GM18505 (cell line): ENCODE data around the gene WARS2.

Experiments used
- ATAC-seq: cut with Tn5 transposase; IDR thresholded peaks from one replicate; pipeline ENCODE4 v1.9.1; 2021; ENCODE audit not compliant: unreplicated experiment
- POLR2A ChIP-seq: IDR thresholded peaks from 4 replicates; pipeline ENCODE4 v1.6.1; 2011; ENCODE audit warnings: borderline replicate concordance; ENCODE audit not compliant: insufficient read depth, insufficient read length; ENCODE audit errors: extremely low read depth

The WARS2 gene

DNA sequence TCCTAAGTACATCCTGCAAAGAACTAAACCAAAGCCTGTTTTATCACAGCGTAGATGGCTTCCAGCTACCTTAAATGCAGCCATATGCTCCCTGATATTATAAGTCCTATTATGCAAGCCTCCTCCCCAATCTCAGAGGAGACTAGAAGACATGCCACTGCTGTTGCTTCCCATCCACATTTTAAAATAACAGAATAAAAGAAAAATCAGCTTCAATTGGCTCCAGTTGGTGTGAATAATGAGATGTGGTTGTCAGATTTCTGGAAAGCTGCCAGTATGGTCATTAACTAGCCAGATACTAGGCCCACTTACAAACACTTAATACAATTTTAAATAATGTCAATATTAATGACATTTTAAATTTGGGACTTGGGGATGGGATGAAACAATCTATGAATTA is 25.7 kb downstream of the WARS2 start:
- no peak for TF ChIP-seq POLR2A
- no peak for ATAC-seq

DNA sequence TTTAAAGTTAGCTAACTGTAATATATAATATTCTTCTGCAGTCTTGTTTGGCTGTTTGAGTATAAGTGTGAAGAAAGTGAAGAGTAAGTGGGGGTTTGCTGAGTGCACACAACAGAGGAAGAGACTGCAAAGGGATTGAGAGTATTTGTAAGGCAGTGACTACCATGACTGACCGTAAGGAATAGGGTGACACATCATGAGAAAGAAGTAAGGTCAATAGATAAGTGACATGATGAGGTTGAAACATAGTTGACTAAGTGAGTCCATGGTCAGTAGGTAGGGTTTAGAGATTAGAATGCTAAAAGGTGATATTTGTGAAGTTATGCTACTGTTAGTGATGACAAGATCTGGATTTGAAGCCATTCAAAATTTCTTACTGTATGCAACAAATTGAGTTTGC is 27.7 kb downstream of the WARS2 start:
- ATAC-seq: no peak
- TF ChIP-seq POLR2A: no peak

DNA sequence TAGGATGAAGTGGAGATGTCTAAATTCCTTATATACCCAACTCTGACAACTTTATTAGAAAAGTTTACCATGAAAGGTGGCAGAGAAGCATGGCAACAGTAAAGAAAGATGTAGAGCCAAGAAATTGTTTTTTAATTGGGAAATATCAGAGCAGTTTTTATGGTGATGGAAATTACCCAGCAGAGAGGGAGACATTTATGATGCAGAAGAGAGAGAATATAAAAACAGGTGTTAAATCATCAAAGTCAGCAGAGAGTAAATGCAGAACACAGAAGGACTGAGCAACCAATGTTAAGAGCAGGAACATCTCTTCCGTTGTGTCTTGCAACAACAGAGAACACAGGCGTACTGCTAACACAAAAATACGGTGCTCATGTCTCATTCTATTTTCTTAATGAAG is 28.2 kb downstream of the WARS2 start:
- no peak for ATAC-seq
- TF ChIP-seq POLR2A: no peak

DNA sequence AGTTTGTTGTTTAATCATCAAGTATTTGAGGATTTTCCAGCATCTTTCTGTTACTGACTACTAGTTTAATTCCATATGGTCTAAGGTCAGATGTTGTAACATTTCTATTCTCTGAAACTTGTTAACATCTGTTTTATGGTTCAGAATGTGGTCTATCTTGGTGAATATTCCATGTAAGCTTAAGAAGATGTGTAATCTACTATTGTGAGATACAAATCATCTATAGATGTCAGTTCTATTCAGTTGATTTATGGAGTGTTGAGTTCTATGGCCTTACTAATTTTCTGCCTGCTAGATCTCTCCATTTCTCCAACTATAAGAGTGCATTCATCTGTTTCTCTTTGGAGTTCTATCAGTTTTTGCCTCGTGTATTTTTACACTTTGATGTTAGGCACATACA is 31.5 kb downstream of the WARS2 start:
- ATAC-seq: no peak
- no peak for TF ChIP-seq POLR2A

DNA sequence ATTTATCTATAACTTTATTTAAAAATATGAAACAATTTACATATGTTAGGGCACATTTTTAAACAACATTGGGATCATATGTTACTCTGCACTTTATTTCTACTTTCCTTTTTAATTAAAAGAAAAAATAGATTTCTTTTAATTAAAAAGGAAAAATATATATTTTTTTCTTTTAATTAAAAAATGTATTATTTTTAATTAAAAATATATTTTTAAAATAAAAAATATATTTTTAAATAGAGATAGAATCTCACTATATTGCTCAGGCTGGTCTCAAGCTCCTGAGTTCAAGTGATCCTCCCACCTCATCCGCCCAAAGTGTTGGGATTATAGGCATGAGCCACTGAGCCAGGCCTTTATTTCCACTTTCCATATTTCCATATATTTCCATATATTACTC is 36.7 kb downstream of the WARS2 start:
- TF ChIP-seq POLR2A: no peak

DNA sequence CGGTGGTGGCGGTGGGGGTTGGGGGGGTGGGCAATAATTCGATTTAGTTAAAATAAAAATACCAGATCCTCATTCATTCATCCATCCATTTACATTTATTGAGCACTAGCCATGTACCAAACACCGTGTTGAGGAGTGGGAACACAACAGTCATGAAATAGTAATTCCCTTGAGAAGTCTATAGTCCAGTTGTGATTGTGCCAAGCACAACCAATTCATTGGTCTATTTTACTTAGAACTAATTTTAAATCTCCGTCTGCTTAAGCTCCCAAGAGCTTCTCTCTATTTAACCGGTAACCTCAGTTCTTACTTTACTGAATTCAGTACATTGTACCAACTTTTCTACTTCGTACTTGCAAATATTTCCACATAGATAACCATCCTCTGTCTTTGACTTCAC is 38.4 kb downstream of the WARS2 start:
- TF ChIP-seq POLR2A: no peak
- ATAC-seq: no peak

More for the DNA sequence above, 36.7 kb downstream of the WARS2 start:
- no peak for ATAC-seq

DNA sequence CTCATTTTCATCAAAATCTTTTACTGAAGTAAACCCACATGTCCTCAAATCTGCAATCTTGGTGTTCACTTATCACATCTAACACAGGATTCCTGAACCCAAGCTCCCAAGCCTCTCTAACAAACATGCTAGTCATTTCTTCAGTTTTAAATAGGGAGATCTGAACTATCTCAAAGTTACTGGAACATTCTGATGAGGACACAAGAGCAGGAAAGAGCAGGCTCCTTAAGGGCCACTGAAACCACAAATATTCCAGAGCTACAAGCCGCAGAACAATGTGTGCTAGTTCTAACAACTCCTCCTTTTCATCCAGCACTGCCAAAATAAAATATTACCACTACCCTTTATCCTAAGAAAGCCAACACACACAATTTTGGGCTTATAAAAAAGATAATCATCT is 38.9 kb downstream of the WARS2 start:
- TF ChIP-seq POLR2A: no peak
- no peak for ATAC-seq

DNA sequence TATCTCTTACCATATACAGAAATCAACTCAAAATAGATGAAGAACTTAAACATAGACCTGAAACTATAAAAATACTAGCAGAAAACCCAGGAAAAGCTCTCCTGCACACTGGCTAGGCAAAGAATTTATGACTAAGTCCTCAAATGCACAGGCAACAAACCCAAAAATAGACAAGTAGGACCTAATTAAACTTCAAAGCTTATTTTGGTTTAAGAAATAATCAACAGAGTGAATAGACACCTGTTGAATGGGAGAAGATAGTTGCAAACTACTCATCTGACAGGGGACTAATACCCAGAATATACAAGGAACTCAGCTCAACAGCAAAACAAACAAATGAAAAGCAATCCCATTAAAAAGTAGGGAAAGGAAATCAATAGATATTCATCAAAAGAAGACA is 40.7 kb downstream of the WARS2 start:
- TF ChIP-seq POLR2A: no peak
- ATAC-seq: no peak

DNA sequence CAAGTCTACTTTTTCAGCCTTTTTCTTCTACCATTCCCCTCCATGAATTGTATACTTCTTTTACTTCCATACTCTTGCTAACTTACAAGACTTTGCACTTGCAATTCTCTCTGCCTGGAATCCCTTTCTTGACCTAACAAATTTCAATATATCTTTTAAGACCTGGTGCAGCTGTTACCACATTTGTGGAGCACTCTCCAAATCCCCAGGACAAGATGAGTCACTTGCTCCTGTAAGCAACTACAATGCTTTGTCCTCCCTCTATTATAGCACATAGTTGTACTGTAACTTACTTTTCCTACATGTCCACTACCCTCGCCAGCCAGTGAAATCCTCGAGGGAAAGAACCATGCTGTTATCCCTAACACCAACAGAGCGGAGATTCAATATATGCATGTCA is 43.1 kb downstream of the WARS2 start:
- TF ChIP-seq POLR2A: no peak
- ATAC-seq: no peak

DNA sequence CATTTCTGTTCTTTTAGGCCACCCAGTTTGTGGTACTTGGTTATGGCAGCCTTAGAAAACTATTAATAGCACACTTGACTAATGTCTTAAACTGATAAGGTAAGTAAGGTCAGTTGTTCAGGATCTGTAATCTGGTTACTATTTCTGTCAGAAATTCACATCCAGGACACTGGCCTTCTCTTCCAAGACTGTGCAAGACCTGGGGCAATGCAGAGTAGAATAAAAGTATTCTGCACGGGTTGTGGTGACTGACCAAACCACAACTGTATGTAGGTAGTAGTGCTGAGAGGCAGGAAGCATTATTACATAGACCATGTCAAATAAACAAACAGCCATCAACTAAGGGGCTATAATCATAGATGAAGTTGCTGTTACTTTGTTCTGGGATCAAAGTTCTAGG is 46.7 kb downstream of the WARS2 start:
- no peak for ATAC-seq
- no peak for TF ChIP-seq POLR2A

DNA sequence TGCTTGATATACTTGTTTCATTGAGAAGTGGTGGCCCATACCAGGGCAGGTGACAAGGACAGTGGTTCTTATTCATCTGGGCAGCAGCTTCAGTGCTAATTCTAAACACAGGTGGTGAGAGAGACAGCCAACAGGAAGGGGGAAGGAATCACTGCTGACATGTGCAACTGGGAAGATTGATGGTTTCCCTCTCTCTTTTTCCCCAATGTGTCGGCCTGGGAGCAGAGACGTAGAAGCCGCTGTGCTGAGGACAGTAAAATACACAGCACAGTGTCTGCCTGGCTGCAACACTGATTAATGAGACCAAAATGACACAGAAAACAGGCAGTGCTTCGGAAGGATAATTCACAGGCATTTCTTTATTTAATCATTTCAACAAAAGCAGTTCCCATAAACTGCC is 48.8 kb downstream of the WARS2 start:
- no peak for ATAC-seq
- no peak for TF ChIP-seq POLR2A

DNA sequence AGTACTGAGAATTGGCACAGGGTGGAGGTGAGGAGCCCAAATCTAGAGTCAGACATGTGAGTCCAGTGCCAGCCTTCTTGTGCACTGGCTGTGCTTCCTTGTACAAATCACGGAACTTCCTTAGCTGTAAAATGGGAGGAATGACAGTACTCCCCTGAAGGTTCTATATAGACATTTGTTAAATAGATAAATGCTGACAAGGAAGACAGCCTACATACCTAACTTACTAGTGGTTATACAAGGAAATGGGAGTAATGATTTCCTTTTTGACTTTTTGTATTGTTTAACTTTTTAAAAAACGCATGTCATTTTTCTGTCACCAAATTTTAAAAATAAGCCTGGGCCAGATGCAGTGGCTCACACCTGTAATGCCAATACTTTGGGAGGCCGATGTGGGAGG is 50.2 kb downstream of the WARS2 start:
- no peak for TF ChIP-seq POLR2A
- ATAC-seq: no peak

DNA sequence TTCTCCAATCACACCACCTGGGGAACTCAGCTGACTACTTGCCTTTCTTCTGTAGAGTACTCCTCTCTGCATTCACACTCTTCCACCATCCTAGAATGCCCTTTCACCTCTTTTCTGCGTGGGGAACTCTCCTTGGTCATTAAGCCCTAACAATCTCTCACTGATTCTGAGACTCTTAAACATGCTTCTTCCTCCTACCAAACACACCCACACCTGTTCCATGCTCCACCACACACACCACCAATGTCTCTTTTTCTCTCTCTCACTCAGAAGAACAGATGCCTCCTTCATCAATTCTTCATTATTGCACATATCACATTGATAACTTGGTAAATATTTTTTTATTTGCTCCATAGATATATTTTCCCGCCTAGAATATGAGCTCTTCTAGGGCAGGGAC is 53.6 kb downstream of the WARS2 start:
- no peak for TF ChIP-seq POLR2A
- no peak for ATAC-seq

DNA sequence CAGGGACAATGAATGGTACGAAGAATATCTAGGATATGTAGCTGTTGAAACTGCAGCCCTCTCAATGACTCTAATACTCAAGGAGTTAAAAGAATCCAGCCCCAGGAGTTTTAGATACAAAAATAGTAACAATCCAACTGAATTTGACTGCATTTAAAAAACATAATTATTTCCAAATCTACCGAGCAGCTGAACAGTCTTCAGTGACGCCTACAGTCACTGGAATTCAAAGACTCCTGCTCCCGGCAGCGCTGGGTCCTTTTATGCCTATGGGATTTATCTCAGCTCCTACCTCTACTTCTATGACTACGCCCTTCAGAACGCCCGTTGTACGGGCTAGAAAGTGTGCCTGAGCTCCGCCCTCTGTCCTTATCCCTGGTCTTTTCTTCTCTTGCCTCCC is 55.7 kb downstream of the WARS2 start:
- ATAC-seq: no peak
- TF ChIP-seq POLR2A: no peak

DNA sequence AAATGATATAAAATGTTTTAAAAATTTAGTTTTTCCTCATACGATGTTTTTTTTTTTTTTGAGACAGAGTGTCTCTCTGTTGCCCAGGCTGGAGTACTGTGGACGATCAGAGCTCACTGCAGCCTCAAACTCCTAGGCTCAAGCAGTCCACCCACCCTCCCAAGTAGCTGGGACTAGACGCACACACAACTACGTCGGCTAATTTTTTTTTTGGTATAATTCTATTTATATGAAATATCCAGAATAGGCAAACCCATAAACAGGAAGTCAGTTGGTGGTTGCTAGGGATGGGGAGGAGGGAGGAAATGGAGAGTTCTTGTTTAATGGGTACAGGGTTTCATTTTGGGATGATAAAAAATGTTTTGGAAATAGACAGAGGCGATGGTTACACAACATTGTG is 56.5 kb downstream of the WARS2 start:
- TF ChIP-seq POLR2A: no peak
- no peak for ATAC-seq
